Colonic mucosa (tissue), 4 donors: ENCODE results near the gene RGS3. TPM values are rescaled to one million over a fixed set of nuclear protein-coding genes. Genes with fewer than 3 reads are reported as not detected.

Experiments
- DNase-seq: peaks from one replicate; pipeline ENCODE4 v3.0.0-alpha.2; 2020
- H3K27ac ChIP-seq: fragments of 200-600 bp; one replicate; pipeline ENCODE4 v1.8.0; 2021
- H3K27me3 ChIP-seq: fragments of 200-600 bp; one replicate; pipeline ENCODE4 v1.8.0; 2021
- H3K36me3 ChIP-seq: fragments of 200-600 bp; one replicate; pipeline ENCODE4 v1.8.0; 2021
- H3K4me1 ChIP-seq: fragments of 200-600 bp; one replicate; pipeline ENCODE4 v1.8.0; 2021; ENCODE audit warnings: mild to moderate bottlenecking
- H3K4me3 ChIP-seq: fragments of 200-600 bp; one replicate; pipeline ENCODE4 v1.8.0; 2021
- H3K9ac ChIP-seq, 2 donors: one replicate each; pipeline ENCODE4 v1.7.0; 2013; ENCODE audit warnings: control low read depth in 2 of 2, low read depth in 2 of 2, low read length in 2 of 2
- H3K9me3 ChIP-seq: fragments of 200-600 bp; one replicate; pipeline ENCODE4 v1.8.0; 2021
- intact Hi-C: fragments of 100-400 bp; cut with DNase I; formaldehyde crosslinking; loops from one replicate; pipeline ENCODE4 v1.14.1; 2022
- total RNA-seq, 2 donors: library from RNA; stranded (reverse); fragmentation: NEBNext Ultra II Directional in 1 of 2; extraction: Animal tissue kit (Norgen Biotek cat#: 25700) in 1 of 2; gene quantifications; one replicate each; pipeline ENCODE4 v1.2.1, GENCODE V29; 2021
- TF ChIP-seq, protein P1 (sequence below): fragments of 200-600 bp; IDR thresholded peaks from one replicate; pipeline ENCODE4 v1.8.0; 2022; ENCODE audit warnings: antibody characterized with exemption, mild to moderate bottlenecking
- donor health status: healthy.
- donor health status: DM: no; HTN: no; CAD: no.
- donor health status: DM: no; HTN: no; CAD: no.

RGS3 gene
- total RNA-seq, 2 donors from 2014 or later = 67.4 to 71.1 TPM

DNA sequence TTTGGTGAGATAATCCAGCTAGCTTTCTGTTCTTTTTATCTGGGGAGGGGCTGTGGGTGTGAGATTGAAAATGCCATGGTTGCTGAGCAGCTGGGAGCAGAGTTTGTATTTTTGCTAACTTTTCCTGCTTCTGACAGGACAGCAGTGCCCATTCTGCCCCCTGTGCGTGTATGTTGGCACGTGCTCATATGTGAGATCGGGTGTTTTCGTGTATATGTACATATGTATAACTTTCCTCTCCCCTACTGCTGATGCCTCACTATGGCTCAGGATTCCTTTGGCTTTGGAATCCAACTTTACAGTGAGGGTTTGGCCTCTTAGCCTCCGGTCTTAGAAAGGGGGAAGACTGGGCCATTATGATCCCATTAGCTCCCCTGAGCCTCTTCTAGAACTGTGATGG lies 38.3 kb downstream of the RGS3 start:
- no peaks in the 10 kb centered on the region for H3K4me1 ChIP-seq
- DNase-seq = no peak
- no peak overlapping the region for H3K4me3 ChIP-seq
- no peaks in the 10 kb centered on the region for H3K27me3 ChIP-seq
- TF ChIP-seq, protein P1, sequence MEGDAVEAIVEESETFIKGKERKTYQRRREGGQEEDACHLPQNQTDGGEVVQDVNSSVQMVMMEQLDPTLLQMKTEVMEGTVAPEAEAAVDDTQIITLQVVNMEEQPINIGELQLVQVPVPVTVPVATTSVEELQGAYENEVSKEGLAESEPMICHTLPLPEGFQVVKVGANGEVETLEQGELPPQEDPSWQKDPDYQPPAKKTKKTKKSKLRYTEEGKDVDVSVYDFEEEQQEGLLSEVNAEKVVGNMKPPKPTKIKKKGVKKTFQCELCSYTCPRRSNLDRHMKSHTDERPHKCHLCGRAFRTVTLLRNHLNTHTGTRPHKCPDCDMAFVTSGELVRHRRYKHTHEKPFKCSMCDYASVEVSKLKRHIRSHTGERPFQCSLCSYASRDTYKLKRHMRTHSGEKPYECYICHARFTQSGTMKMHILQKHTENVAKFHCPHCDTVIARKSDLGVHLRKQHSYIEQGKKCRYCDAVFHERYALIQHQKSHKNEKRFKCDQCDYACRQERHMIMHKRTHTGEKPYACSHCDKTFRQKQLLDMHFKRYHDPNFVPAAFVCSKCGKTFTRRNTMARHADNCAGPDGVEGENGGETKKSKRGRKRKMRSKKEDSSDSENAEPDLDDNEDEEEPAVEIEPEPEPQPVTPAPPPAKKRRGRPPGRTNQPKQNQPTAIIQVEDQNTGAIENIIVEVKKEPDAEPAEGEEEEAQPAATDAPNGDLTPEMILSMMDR = no peak
- H3K27ac ChIP-seq = no peak overlapping the region
- peak overlapping the region in 1 of 2 donors; percentile 38 for H3K9ac ChIP-seq
- H3K9me3 ChIP-seq = no peaks in the 10 kb centered on the region
- H3K36me3 ChIP-seq = no peaks in the 10 kb centered on the region
- intact Hi-C loops = no loop called here

DNA sequence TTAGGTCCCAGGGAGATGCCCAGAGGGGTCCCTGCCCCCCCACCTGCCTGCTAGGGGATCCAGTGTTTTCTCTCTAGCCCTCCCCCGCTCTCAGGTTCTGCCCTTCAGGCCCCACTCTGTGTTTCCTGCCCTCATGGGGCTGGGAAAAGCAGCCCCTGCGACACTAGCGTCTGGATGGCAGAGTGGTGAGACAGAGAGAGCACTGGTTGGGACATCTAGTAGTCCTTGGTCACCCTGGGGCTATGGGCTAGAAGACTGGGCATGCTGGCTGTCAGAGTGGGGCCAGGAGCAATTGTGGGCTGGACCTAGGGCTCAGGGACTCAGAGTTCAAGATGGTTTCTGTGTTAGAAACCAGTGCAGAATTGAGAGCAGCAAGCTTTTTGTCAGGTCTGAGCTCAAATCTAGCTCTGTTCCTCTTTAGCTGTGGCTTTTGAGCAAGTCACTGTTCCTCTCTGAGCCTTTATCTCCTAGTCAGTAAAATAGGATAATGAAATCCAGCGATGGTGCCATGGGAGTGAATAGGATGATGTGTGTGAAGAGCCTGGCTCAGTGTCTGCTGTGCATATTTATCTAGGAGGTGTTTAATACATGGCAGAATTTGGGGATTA lies 39.0 kb downstream of the RGS3 start:
- Histone ChIP-seq H3K36me3 (no peaks in the 10 kb centered on the region), H3K27ac (no peak overlapping the region), H3K4me1 (no peaks in the 10 kb centered on the region), H3K4me3 (no peak overlapping the region), H3K27me3 (no peaks in the 10 kb centered on the region), H3K9me3 (no peaks in the 10 kb centered on the region), H3K9ac (peak overlapping the region in 1 of 2 donors; percentile 38)
- intact Hi-C loops = no loop called here
- TF ChIP-seq, protein P1 = no peak
- DNase-seq = no peak

DNA sequence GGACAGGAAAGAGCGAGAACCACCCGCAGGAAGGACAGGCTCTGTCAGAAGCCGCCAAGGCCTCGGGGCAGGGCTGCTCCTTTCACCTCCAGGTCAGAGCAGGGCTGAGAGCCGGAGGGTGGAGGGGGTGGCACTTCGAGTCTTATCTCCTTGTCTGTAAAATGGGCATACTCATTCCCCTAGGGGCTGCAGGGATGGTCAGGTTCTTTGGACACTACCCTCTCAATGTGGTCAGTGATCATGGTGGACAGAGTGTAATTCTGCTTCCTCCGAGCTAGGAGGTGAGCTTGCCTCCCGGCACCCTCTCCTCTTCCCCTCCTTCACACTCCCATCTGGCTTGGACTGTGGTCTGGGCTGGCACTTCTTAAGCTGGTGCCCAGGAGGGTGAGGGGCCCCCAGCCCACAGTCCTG lies 39.6 kb downstream of the RGS3 start:
- Histone ChIP-seq H3K4me3 (no peak overlapping the region), H3K4me1 (no peaks in the 10 kb centered on the region), H3K9me3 (no peaks in the 10 kb centered on the region), H3K9ac (no peak overlapping the region), H3K27me3 (no peaks in the 10 kb centered on the region), H3K27ac (peak overlapping the region; percentile 39), H3K36me3 (no peaks in the 10 kb centered on the region)
- intact Hi-C loops = no loop called here
- TF ChIP-seq, protein P1 = no peak
- DNase-seq = no peak

DNA sequence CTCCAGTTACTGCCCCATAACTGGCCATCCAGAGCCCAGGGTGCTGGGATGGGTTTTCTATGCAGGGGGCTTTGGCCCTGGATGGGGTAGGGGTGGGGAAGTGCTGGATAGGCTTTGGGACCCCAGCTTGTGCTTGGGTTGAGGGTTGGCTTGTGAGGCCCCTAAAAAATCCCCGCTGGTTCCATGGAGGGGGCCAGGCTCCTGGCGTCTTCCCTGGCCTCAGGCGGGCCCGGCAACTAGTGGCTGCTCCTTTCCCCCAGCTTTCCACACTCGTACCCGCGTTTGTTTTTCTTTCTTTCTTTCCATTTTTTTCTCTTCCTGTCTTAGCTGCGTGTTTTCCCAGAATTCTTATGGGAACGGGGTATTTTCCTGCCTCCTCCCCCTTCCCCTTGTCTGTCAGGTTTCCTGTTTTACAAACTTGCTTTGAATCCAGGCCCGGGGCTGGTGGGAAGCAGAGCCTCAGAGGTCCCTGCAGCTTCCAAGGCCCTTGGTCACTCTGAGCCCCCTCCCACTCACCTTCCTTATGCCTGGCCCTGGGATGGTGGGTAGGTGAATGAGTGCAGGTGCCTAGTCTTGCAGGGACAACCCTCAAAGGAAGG lies 40.2 kb downstream of the RGS3 start:
- H3K9me3 ChIP-seq = no peaks in the 10 kb centered on the region
- no peaks in the 10 kb centered on the region for H3K27me3 ChIP-seq
- no peak for DNase-seq
- TF ChIP-seq, protein P1 = no peak
- H3K9ac ChIP-seq = no peak overlapping the region
- peak overlapping the region; percentile 66 for H3K27ac ChIP-seq
- intact Hi-C loops = no loop called here
- H3K4me3 ChIP-seq = no peak overlapping the region
- peaks cover 5% of the 10 kb centered on the region for H3K4me1 ChIP-seq
- H3K36me3 ChIP-seq = no peaks in the 10 kb centered on the region

DNA sequence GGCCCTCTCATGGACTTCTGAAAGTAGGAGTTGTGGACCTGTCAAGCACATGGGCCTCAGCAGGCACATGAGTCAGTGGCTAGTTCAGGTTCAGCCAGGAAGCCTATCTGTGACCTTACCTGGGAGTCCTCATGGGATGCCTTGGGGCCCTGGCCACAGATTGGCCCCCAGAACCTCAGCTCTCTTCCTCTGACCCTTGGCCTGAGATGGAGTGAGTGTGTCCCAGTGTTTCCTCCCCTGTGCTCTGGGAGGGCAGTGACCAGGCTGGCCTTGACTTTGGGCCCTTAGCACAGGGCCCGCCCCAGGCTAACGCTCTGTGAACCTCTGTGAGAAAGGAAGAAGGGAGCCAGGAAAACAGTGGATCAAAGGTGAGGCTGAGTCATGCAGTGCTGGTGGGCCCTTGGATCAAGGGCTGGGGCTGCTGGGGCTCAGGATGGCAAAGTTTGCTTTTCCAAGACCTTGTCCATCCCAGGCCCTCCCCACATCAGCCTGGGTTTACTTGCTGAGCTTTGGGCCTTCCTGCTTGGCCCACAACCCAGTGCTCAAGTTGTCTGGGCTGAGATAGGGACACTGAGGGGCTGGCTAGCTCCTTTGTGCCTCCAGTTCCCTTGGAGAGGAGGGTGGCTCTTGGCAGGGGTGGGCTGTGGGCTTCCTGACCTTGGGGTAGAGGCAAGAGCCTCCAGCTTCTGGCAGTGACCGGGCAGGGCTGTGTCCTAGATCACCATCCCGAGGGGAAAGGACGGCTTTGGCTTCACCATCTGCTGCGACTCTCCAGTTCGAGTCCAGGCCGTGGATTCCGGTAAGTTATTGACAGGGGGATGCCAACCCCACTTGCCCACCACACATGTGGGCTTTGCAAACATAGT lies 41.4 kb downstream of the RGS3 start:
- H3K9me3 ChIP-seq = no peaks in the 10 kb centered on the region
- TF ChIP-seq, protein P1 = no peak
- peaks cover 5% of the 10 kb centered on the region for H3K4me1 ChIP-seq
- peak; percentile 72 for DNase-seq
- H3K4me3 ChIP-seq = no peak overlapping the region
- H3K9ac ChIP-seq = peak overlapping the region in 1 of 2 donors; percentile 22
- no peaks in the 10 kb centered on the region for H3K27me3 ChIP-seq
- intact Hi-C loops = no loop called here
- no peaks in the 10 kb centered on the region for H3K36me3 ChIP-seq
- H3K27ac ChIP-seq = peak overlapping the region; percentile 66
